Measurements from ENCODE around the gene NEDD8.

NEDD8 gene

DNA sequence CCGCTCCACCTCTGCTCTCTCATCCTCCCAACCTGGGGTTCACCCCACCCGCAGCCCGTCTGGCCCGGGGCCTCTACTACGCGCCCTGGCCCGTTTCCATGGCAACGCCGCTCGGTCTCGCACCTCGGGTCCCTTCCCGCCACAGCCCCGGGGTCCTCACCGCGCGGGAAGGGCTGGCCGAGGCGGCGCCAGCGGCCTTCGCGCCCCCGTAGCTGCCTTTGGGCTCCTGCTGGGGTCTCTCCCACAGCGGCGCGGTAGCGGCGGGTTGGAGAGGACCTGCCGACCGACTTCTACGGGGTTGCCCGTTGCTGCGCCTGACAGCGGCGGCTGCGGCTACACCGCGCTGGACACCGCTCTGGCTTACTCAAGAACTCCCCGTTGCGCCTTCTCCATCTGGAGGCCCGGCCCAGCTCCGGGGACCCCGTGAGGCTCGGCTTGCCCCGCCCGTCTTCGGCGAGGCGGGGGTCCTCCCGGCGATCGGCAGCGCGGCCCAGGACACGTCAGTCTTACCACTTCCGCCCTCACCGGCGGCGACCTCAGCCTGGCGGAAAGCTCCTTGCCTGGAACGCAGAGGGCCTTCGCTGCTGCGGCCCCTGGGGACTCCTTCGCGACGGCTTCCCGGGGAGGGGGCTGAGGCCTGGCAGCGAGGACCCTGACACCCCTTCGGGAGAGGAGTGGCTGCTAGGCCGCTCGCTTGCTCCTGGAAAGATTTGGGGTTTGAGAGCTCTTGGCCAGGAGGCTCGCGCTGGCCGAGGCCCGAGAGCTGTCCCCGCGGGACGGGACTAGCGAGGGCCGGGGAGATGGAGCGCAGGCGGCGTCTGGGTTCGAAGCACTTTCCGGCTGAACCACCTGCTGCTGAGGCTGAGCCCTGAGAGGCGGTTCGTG, 36.7 kb downstream of the NEDD8 start, which contains the start of gene TM9SF1:
TM9SF1 (minus strand) TSS at position 256 of the 885 bp plus-strand sequence. CDS start 422 bp downstream, outside the sequence.
- DNase-seq: peak; percentile 87

DNA sequence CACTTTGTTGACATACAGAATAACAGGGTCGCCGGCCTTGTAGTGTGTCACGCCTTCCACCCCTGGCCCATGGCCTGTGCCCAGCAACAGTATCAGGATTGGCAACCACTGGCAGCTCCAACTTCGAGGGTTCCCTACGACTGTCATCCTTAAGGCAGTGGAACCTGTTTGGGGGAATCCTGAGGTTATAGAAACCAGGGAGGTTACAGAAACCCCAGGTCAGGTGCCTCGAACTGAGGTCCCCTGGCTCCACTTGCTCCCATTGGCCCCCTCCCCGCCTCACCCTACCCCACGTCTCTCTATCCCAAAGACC, 37.3 kb downstream of the NEDD8 start:
- DNase-seq: no peak

DNA sequence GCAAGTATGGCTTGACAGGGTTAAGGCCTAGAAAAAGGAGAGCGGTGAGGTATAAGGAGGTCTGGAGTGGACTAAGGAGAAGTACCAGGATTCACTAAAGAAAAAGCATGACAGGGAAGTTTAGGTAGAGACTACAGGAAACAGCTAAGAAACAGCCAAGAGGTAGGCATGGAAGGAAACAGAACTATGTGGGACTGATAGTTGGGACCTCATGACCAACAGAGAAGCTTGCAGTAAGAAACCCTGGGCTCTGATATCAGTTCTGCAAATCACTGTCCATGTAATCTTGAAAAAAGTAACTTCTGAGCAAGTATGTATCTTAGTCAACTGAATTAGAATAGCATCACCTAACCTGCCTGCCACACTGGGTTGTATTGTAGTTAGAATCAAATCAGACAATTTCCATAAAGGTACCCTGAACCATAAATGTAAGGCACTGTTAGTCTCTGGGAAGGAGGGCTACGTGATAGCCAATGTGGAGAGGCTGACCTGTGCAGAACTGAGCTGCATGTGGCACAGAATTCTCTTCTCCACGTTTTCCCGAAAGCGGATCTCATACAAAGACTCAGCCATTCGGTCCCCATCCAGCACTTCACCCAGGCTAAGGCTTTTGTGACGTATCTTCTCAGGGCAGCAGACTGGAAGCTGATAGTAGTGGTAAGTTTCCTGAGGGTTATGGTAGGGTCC, 37.8 kb downstream of the NEDD8 start:
- no peak for DNase-seq

DNA sequence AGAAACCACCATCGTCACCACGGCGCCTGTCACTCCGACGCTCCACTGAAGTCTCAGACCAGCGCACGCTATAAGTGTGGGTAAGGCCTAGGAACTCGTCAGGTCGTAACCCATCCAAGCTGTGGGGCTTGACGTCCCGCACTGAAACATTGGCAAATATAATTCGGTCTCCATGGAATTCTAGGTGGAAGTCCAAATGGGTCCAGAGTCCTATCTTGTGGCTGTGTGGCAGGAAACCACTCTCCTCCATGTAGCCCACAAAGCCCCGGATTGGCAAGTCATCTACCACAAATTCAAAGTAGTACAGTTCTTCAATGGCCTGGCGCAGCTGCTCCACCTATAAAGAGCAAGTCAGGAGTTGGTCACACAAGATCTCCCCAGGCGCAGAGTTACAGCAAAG, 39.2 kb downstream of the NEDD8 start:
- DNase-seq: no peak

DNA sequence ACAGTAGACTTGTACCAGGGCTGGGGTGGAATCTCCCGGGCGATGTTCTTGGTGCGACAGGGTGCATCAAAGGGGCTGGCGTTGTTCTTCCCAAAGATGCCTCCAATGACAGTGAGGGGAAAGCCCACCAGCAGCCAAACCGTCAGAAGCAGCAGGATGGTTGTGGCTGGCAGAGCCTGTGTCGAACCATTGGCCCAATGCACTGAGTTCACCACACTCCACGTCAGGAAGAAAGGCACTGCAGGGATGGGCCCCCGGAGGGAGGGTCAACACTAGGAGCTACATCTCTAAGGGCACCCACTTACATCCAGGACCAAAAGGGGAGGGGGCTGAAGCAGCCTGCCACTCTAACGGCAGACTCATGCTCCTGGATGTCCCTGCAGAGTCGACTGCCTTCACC, 41.8 kb downstream of the NEDD8 start:
- DNase-seq: no peak

DNA sequence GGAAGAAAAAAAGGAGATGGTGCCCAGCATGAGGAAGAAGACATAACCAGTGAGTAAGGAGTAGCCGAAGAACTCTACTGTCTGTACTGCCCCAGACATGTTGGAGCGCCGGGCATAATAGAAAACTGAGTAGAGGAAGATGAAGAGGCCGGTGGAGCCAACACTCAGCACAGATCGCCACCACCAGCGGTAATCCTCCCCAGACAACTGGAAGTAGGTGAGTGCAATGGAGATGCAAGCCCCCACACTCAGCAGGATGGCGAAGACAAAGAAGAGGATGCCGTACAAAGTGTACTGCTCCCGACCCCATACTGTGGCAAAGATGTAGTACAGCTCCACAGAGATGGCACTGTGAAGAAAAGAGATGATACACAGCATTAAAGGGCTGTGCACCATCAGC, 42.7 kb downstream of the NEDD8 start:
- DNase-seq: no peak

DNA sequence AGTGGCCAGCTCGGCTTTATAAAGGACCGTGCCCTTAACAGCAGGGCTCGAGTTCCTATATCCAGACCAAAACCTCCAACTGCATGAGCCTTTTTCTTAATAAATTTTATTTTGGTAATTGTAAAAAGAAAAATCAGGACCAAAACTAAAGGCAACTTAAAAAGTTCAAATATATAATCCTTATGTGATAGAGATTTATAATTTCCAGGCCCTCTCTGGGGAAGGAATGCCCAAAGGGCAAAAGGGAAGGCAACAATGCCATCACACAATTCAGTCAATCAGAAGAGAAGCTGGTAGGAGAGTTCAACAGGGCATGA, 43.1 kb downstream of the NEDD8 start:
- DNase-seq: no peak

DNA sequence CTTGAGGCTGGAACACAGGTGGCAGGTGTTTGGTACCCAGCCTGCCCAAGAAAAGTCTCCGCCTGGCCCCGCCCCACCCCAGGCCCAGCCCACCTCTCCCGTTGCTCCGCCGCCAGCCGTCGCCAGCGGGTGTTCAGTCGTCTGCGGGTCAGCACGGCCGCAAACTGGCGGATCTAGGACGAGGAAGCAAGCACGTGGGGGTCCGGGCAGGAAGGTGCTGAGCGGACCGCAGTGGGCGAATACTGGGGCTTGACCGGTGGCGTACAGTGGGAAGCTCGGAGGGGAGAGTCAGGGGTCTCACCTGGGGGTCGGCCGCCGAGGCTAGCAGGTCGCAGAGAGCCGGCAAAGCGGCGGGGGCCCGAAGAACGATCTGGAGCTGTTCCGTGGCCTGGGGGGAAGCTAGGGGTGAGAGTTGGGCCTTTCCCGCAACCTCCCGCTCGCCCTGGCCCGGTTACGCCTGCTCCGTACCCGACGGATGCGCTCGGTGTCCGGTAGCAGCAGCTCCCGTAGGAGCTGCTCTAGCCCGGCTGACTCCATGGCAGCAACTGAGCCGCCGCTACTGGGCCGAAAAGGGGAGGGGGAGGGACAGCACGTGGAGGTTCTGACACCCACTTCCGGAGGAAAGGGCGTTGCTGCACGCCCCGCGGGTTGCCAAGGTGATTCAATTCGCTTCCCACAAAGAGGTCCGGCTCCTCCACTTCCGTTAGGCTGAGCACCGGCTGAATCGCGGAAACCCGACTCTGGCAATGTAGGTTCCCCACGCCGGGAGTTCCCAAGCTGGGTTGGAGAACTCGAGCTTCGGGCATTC, 43.7 kb downstream of the NEDD8 start, which contains the start of gene IPO4:
IPO4 (minus strand) TSS at position 566 of the 808 bp plus-strand sequence; CDS start at position 537, 29 bp downstream.
- peak; percentile 98 for DNase-seq

DNA sequence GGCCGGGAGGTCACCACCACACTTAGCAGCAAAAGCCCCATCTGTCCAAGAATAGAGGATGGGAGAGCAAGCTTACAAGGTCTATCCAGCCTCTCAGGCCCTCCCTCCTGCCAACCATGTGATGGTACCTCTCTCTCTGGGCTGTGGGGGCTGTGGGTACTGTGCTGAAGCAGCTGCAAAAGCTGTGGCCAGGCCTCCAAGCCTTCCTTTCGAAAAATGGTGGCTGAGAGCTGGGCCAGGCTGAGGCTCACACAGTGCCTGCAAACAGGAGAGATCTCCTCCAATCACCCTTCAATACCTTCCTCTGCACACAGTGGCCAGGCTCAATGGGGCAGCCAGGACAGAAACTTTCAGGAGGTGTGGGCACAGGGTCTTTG, 44.6 kb downstream of the NEDD8 start:
- no peak for DNase-seq

DNA sequence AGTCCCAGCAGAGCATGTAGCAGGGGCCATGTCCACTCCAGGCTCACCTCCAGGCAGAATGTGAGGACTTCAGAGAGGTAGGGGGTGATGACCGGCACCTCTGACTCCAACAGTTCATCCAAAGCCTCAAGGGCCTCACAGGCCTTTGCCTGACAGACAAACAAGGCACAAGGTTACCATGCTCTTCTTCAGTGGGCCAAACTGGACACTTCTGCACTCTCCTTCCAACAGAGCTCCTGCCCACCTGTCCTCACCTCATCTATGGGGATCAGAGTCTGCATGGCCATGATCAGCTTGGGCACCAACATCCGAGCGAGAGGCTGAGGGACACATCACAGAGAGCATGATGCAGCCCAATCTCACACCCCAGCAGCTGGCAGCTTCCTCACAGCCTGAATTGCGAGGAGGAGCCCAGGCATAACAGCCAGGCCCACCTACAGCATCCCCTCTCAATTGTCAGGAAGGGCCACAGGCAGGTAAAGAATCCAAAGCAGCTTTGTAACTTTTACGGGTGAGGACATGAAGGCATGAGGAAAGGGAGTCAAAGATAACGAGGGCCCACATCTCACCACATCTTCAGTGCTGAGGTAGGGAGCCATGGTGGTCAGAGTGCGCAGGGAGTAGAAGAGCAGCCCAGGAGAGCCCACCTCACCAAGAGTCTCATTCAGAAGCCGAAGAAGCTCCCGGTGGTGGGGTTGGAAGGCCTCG, 45.2 kb downstream of the NEDD8 start:
- no peak for DNase-seq

DNA sequence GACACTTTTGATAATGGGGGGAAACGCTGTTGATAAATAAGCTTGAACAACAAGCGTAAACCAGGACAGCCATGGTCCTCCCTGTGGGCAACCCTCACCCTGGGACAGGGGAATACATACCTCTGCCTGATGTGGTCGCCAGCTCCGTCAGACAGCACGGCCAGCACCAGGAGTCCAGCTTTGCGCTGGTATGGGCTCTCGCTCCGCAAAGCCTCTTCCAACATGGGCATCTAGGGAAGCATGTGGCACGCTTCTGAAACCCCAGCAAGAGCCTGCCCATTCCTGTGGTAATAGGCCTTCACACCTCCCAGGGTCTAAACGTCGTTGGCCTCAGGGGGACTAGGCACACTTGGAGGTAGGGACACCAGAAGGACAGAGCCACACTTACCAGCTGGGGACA, 46.4 kb downstream of the NEDD8 start:
- no peak for DNase-seq

DNA sequence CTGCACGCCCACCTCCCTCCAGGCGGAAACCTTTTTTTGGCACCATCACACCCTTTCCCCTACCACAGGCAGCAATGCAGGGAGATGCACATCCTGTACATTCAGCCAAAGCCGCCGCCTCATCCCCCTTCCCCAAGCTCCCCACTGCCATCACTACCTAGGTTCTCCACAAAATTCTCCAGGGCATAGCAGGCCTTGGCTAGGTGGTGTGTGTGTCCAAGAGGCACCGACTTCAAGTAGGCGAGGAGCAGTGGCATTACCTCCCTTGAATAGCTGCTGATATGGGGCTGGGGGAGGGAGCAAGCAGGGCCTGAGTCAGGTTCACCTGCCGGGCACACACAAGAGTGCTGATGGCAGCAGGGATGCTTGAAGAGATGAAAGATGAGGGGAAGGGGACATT, 47.1 kb downstream of the NEDD8 start:
- no peak for DNase-seq

DNA sequence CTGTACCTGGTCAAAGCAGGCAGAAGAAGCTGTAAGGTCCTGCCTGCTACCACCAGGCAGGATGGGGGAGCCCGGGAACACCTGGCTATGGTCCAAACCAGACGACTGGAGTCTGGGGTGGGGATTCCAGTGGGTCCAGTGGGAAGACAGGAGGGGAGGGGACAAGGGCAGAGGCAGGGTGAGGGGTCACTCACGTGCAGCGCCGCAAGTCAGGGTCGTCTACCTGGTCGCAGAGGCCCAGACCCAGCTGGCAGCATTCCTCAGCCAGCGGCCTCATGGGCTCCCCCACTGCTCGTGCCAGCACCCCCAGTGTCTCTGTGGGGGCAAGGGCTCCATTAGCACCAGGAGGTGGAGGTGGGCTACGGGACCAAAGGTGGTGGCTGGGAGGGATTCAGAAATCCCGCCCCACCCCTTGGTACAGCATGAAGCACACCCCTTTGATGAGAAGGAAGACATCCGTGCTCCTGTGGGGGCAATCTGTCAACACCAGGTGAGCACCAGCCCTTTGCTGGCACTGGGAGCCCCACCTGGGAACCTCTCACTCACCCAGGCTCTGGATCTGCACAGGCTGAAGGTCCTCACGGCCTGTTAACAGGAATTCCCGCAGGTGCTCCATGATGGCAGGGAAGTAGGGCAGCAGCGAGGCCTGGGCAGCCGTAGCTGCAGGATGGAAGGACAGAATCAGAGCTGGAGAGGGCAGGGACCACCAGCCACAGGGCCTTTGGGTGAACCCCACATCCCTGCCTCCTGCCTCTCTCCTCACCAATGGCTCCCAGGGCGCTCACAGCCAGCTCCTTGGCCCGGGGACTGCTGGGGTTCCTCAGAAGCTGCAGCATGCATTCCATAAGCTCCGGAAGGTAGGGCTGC, 47.8 kb downstream of the NEDD8 start:
- DNase-seq: no peak

DNA sequence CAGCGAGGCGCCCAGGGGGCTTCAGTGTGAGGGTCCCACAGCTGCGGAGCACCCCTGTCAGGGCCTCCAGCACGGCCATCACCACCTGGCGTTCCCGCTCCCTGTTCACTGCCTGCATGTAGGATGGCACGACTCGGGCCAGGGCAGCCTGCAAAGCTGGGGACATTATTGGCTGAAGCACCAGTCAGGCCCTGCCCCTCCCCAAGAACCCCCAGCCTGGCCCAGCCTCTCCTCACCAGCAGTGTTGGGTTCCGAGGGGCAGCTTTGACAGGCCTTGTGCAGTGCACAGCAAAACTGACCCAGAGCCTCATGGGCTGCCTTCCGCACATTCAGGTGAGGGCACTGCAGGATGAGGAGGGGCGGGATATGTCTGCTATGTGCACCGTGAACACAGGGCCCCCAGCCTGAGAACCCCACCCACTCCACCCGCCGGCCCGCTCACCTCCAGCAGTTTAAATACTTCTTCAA, 49.1 kb downstream of the NEDD8 start:
- DNase-seq: no peak

DNA sequence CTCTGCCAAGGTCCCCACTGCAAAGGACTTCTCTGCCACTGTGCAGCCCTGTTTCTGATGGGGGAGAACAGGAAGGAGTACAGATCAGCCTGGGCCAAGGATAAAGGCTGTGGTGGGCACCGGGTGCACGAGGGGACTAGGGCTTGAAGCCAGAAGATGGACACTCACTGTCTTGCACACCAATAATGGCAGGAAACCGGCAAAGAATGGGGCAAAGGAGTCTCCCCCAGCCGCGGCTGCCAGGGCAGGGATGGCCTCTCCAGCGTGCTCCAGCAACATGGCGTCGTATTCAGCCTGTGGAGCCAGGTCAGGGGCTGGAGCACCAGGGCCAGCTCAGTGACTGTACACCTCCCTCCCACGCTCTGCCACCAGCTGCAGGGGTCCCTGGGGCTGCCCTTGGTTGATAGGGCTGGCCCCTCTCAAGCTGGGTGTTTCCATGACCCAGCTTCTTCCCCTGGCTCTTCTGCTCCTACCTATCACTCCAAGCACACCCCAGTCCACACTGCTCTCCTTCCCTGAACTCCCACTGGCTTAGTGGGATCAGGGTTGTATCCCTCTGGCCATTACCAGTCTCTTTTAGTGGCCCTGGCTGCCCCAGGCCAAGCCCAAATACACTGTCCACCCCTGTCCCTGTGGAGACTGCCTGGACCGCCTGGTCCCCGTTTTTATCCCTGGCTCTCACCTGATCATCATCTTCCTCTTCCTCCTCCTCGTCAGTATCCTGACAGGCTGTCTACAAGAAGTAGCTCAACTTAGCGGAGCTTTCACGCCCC, 49.9 kb downstream of the NEDD8 start:
- no peak for DNase-seq

DNA sequence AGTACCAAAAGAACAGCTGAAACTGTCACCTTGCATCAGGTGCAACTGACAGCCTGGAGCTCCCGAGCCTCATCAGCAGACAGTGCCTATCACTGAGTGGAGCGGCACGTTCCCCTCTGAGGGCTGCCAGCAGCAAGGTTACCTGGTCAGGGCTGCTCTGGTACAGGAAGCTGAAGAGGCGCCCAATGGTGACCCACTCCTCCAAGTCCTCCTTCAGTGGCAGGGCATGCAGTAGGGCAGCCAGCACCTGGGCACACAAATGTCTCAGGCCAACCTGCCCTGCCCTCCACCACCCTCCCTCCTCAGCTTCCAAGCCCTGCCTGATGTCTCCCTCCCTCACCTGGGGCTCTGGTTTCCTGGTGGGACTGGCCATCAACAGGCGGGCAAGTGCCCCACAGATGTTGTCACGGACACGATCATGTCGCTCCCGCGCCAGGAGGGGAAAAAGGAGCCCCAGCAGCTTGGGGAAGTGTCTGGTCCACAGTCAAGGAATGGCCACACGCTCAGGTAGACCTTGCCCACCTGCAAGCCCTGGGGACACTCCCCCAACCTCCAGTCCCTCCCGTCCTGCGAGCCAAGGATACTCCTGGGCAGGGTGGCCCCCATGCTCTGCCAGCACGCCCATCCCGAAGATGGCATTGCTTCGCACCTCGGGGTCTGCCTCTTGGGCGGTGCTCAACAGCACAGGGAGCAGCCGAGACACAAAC, 50.6 kb downstream of the NEDD8 start:
- DNase-seq: no peak

DNA sequence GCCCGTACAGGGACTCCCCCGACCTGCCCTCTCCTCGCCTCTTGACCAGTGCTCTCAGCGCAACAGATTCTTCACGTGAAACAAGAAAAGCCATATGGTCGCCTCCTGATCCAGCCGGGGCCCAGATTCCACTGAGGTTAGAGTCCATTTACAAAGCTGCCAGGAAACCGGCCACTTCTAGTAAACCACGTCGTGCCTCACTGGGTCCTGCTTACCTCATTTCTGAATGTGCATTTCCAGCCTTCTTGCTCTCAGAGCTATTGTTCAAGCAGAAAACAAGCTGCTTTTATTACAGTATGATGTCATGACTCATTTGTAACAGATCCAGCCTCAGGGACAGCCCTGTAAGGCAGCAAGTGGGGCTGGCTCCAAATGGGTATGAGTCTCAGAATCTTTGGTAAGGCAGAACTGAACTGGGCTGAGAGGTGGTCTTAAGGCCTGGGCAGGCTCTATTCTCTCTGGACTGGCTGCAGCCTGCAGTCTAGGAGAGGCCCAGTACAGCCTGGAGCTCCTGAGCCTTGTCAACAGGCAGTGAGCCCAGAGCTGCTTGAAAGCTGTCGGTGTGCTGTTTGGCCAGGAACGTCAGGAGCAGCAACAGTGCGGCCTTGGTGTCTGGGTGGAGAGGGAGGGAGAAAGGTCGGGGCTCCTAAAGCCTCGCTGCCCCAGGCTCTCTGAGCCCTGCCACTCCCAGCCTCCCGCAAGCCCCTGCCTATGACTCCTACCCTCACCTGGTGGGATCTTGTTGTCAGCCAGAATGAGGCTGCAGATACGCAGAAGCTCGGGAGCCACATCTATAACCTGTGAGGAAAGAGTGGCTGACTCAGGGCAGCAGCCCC, 52.0 kb downstream of the NEDD8 start:
- DNase-seq: peak; percentile 6

DNA sequence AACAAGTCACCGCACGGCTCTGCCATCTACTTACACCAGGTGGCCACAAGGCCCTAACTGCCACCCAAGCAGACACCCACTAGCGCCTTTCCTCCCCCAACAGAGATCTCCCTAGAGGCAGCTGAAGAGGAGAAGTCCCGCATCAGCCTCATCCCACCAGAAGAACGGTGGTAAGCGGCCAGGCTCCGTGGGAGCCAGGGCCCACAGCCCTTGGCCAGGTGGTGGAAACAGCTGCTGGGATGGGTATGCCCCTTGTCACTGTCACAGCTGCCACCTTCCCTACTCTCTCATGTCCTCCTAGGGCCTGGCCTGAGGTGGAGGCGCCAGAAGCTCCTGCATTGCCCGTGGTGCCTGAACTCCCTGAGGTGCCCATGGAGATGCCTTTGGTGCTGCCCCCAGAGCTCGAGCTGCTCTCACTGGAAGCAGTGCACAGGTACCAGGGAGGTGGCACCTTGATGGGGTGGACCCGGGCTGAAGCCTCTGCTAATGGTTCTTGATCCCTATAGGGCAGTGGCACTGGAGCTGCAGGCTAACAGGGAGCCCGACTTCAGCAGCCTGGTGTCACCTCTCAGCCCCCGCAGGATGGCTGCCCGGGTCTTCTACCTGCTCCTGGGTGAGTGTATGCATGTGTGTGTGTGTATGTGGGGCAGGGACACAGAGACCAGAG, 52.7 kb downstream of the NEDD8 start:
- no peak for DNase-seq
